Sigmoid colon (tissue), 4 donors: ENCODE results near the gene TIAM1.

Experiments
- EP300 ChIP-seq, 4 donors: sonication (generic); formaldehyde crosslinking; IDR thresholded peaks; one replicate each; pipeline ENCODE4 v1.6.1; 2017; ENCODE audit warnings: antibody characterized with exemption in 4 of 4
- POLR2A ChIP-seq, 2 donors: fragments of 450-650 bp; IDR thresholded peaks; one replicate each; pipeline ENCODE4 v1.6.1; 2016; ENCODE audit warnings: antibody characterized with exemption in 2 of 2, mild to moderate bottlenecking in 2 of 2, moderate library complexity in 2 of 2
- POLR2AphosphoS5 ChIP-seq, 4 donors: sonication (generic); formaldehyde crosslinking; IDR thresholded peaks; one replicate each; pipeline ENCODE4 v1.6.1; 2017; ENCODE audit warnings: antibody characterized with exemption in 4 of 4
- TF ChIP-seq, protein P1 (sequence below), 4 experiments: fragments of 450-650 bp in 3 of 4; fragments of 200-600 bp in 1 of 4; IDR thresholded peaks; one replicate each; pipeline ENCODE4 v1.5.1; 2016 to 2019; ENCODE audit warnings: antibody characterized with exemption in 4 of 4, mild to moderate bottlenecking in 3 of 4, moderate library complexity in 2 of 4

DNA sequence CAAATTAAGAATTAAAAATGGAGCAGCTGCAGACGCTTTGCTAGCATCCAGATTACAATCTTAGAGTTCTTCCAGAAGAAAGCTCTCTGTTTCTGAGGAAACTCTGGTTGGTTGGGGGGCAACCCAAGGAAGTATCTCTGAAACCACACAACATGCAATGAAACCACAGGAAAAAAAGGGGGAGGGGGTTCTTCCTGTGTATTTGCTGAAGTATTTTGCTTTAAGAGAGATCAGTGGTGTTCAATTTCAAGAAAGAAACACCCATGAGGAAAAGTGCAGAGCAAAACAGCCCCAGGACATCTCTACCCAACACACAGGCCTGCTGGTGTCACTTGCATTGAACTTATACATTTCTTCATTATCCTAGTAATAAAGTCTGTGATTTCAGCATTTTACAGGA is 19.7 kb upstream of the TIAM1 start:
- TF ChIP-seq, protein P1, sequence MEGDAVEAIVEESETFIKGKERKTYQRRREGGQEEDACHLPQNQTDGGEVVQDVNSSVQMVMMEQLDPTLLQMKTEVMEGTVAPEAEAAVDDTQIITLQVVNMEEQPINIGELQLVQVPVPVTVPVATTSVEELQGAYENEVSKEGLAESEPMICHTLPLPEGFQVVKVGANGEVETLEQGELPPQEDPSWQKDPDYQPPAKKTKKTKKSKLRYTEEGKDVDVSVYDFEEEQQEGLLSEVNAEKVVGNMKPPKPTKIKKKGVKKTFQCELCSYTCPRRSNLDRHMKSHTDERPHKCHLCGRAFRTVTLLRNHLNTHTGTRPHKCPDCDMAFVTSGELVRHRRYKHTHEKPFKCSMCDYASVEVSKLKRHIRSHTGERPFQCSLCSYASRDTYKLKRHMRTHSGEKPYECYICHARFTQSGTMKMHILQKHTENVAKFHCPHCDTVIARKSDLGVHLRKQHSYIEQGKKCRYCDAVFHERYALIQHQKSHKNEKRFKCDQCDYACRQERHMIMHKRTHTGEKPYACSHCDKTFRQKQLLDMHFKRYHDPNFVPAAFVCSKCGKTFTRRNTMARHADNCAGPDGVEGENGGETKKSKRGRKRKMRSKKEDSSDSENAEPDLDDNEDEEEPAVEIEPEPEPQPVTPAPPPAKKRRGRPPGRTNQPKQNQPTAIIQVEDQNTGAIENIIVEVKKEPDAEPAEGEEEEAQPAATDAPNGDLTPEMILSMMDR (IDR thresholded peaks at IDR 0.05): no peak
- no peak for TF ChIP-seq POLR2A (IDR thresholded peaks at IDR 0.05)
- TF ChIP-seq POLR2AphosphoS5 (IDR thresholded peaks at IDR 0.05): no peak
- TF ChIP-seq EP300 (IDR thresholded peaks at IDR 0.05): no peak
